ENCODE results near the gene GASK1A. TPM values are rescaled to one million over a fixed set of nuclear protein-coding genes. Genes with fewer than 3 reads are reported as not detected.

The GASK1A gene
- total and polyA plus RNA-seq, 2 of the 8 experiments (the other 6 are each of a cell fraction or from before 2014, with no cell fraction given): 4.7 to 7.9 TPM

DNA sequence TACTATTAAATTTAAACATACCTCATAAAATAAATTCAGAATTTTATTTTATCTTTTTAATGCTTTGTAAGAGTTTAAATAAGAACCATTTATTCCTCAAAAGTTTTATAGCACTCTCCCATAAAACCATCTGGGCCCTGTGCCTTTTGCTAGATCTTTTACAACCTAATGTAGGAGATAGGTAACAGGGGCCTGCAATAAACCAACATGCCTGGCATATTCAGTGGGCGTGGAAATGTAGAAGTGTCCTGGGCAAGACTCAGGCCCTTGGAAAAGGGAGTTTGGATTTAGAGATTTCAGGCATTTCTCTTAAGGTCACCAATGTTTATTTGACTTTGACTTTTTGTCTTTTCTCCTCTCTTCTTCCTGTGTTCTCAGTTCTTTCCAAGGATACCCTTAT, 80.3 kb downstream of the GASK1A start:
- FAIRE-seq (no peak), DNase-seq (ENCODE audit: low read depth in 1 of 2, low spot score in 2 of 2) (no peak)
- Histone ChIP-seq H3K36me3 (ENCODE audit: control insufficient read depth in 2 of 4, insufficient read depth in 4 of 4, low read length in 3 of 4) (peaks cover 0 to 4% (median 2%) of the 10 kb centered on the region in 4 experiments; a peak in 4 of 8 replicates), H2BK20ac (ENCODE audit: low read length) (no peak overlapping the region), H3K56ac (replicated peaks; ENCODE audit: insufficient read length, low read depth, low read length) (no peak overlapping the region), H3K27me3 (replicated peaks in 1 of 4; ENCODE audit: control insufficient read depth in 3 of 4, extremely low read depth in 1 of 4, insufficient read depth in 3 of 4, low read length in 3 of 4) (no peaks in the 10 kb centered on the region), H2BK12ac (ENCODE audit: low read depth, low read length) (no peak overlapping the region), H3K4me1 (replicated peaks in 1 of 4; ENCODE audit: control insufficient read depth in 3 of 4, insufficient read depth in 4 of 4, low read length in 3 of 4) (peaks cover 0 to 3% (median 0%) of the 10 kb centered on the region in 4 experiments; a peak in 1 of 7 replicates), H3K4ac (replicated peaks; ENCODE audit: insufficient read length, low read depth, low read length) (no peak overlapping the region), H2AFZ (ENCODE audit: low read length) (no peak overlapping the region), H3K14ac (ENCODE audit: insufficient read length) (no peak overlapping the region), H2AK5ac (ENCODE audit: low read depth, low read length) (no peak overlapping the region), H3K79me1 (ENCODE audit: low read depth, low read length) (no peaks in the 10 kb centered on the region), H4K5ac (ENCODE audit: insufficient read length, low read depth, low read length) (no peak overlapping the region), H4K8ac (ENCODE audit: extremely low read depth, insufficient read depth, low read length) (no peak overlapping the region), H2BK120ac (replicated peaks; ENCODE audit: low read depth, low read length) (no peak overlapping the region), H3K4me2 (ENCODE audit: insufficient read depth in 1 of 2, low read depth in 2 of 2, low read length in 2 of 2) (no peak overlapping the region), H2BK5ac (ENCODE audit: low read depth, low read length) (no peak overlapping the region), H4K91ac (replicated peaks; ENCODE audit: insufficient read length, low read length) (no peak overlapping the region), H4K20me1 (replicated peaks in 1 of 2; ENCODE audit: control insufficient read depth in 1 of 2, insufficient read depth in 2 of 2, low read length in 2 of 2) (no peaks in the 10 kb centered on the region), H3K9me3 (ENCODE audit: insufficient read depth in 2 of 2, low read depth in 1 of 2, low read length in 1 of 2) (peaks cover 3 to 16% of the 10 kb centered on the region in 2 experiments; a peak in 2 of 4 replicates), H3K18ac (ENCODE audit: extremely low read depth, low read length) (no peak overlapping the region), H3K23me2 (ENCODE audit: low read depth, low read length) (no peaks in the 10 kb centered on the region), H3K23ac (ENCODE audit: insufficient read length) (no peak overlapping the region), H3K27ac (ENCODE audit: low read depth, low read length) (no peak overlapping the region), H3K79me2 (ENCODE audit: control insufficient read depth in 1 of 2, insufficient read depth in 2 of 2, low read length in 2 of 2) (no peaks in the 10 kb centered on the region), H2BK15ac (ENCODE audit: low read length) (no peak overlapping the region), H3K4me3 (ENCODE audit: extremely low read depth in 1 of 4, insufficient read depth in 2 of 4, low read depth in 3 of 4, low read length in 4 of 4) (no peak overlapping the region), H3K9ac (replicated peaks in 1 of 4; ENCODE audit: extremely low read depth in 1 of 4, low read depth in 3 of 4, low read length in 3 of 4) (no peak overlapping the region)
- ChIA-PET CTCF (ENCODE audit: partially characterized antibody) (interaction anchor here (0.8 to 1.6 kb wide), 2 partner anchors 73 to 98 kb away, joined by 3 to 5 read pairs; no protein-coding TSS in a partner anchor), POLR2A (ENCODE audit: partially characterized antibody) (no interaction called here)
- 96% methylated on average over 1 of the region's 1 CpG; no CpG with 5 or more reads in 1 of the 2 experiments for WGBS, 2 experiments (ENCODE audit: extremely low coverage in 1 of 2, insufficient coverage in 1 of 2, insufficient read length in 1 of 2, insufficient replicate concordance in 2 of 2, low coverage in 1 of 2, low lambda C conversion rate in 2 of 2, missing lambda C conversion rate in 1 of 2)
- TF ChIP-seq, protein P1, sequence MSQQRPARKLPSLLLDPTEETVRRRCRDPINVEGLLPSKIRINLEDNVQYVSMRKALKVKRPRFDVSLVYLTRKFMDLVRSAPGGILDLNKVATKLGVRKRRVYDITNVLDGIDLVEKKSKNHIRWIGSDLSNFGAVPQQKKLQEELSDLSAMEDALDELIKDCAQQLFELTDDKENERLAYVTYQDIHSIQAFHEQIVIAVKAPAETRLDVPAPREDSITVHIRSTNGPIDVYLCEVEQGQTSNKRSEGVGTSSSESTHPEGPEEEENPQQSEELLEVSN (IDR thresholded peaks at IDR 0.05): no peak
- TF ChIP-seq RAD21 (IDR thresholded peaks at IDR 0.05 in 1 of 2, conservative IDR thresholded peaks at IDR 0.05 in 1 of 2; ENCODE audit: low read depth in 2 of 2, low read length in 2 of 2) (no peak), CBX8 (IDR thresholded peaks at IDR 0.05; ENCODE audit: borderline replicate concordance, low read depth, low read length) (no peak), CEBPB (IDR thresholded peaks at IDR 0.05; ENCODE audit: low read depth, low read length) (no peak), HDAC6 (IDR thresholded peaks at IDR 0.05; ENCODE audit: low read depth, low read length) (no peak), CREB1 (IDR thresholded peaks at IDR 0.05) (no peak), SIN3A (conservative IDR thresholded peaks at IDR 0.05 in 1 of 2, IDR thresholded peaks at IDR 0.05 in 1 of 2; ENCODE audit: low read depth in 1 of 2, low read length in 2 of 2) (no peak), CHD2 (IDR thresholded peaks at IDR 0.05; ENCODE audit: low read length) (no peak), NANOG (IDR thresholded peaks at IDR 0.05; ENCODE audit: insufficient read depth, low read depth, low read length, poor library complexity, severe bottlenecking) (no peak), NRF1 (IDR thresholded peaks at IDR 0.05; ENCODE audit: low read depth, low read length) (no peak)
- TF ChIP-seq, protein P2, sequence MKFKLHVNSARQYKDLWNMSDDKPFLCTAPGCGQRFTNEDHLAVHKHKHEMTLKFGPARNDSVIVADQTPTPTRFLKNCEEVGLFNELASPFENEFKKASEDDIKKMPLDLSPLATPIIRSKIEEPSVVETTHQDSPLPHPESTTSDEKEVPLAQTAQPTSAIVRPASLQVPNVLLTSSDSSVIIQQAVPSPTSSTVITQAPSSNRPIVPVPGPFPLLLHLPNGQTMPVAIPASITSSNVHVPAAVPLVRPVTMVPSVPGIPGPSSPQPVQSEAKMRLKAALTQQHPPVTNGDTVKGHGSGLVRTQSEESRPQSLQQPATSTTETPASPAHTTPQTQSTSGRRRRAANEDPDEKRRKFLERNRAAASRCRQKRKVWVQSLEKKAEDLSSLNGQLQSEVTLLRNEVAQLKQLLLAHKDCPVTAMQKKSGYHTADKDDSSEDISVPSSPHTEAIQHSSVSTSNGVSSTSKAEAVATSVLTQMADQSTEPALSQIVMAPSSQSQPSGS (IDR thresholded peaks at IDR 0.05; ENCODE audit: low read length): no peak
